Spleen (tissue), 11 donors: ENCODE results near the gene ZNF559. TPM values are rescaled to one million over a fixed set of nuclear protein-coding genes. Genes with fewer than 3 reads are reported as not detected.

Source experiments
- DNase-seq: peaks from one replicate; pipeline ENCODE4 v3.0.0-alpha.2; 2020
- H3K27ac ChIP-seq, 8 donors: fragments of 200-600 bp; sonication (generic) in 7 of 8; 1 replicate in 4 of 8; 2 replicates in 4 of 8; pipeline versions ENCODE4 v1.5.0 to v1.8.0; 2016 to 2021; ENCODE audit warnings: inconsistent platforms in 4 of 8, mild to moderate bottlenecking in 4 of 8, moderate library complexity in 1 of 8
- H3K27me3 ChIP-seq, 7 donors: fragments of 200-600 bp; sonication (generic) in 6 of 7; replicated peaks in 1 of 7; 1 replicate in 4 of 7; 2 replicates in 3 of 7; pipeline versions ENCODE4 v1.5.0 to v1.8.0; 2016 to 2021; ENCODE audit warnings: inconsistent platforms in 3 of 7, mild to moderate bottlenecking in 1 of 7
- H3K36me3 ChIP-seq, 6 donors: fragments of 200-600 bp; sonication (generic) in 5 of 6; 1 replicate in 4 of 6; 2 replicates in 2 of 6; pipeline versions ENCODE4 v1.5.0 to v1.8.0; 2016 to 2021; ENCODE audit warnings: inconsistent platforms in 2 of 6
- H3K4me1 ChIP-seq, 6 donors: fragments of 200-600 bp; sonication (generic) in 5 of 6; 1 replicate in 3 of 6; 2 replicates in 3 of 6; pipeline versions ENCODE4 v1.5.0 to v1.8.0; 2016 to 2021; ENCODE audit warnings: inconsistent platforms in 3 of 6
- H3K4me3 ChIP-seq, 8 donors: fragments of 200-600 bp; sonication (generic) in 7 of 8; 1 replicate in 4 of 8; 2 replicates in 4 of 8; pipeline versions ENCODE4 v1.5.0 to v1.8.0; 2016 to 2021; ENCODE audit warnings: inconsistent platforms in 4 of 8, mild to moderate bottlenecking in 4 of 8, moderate library complexity in 2 of 8
- H3K9me3 ChIP-seq, 8 donors: fragments of 200-600 bp; sonication (generic) in 7 of 8; 1 replicate in 4 of 8; 2 replicates in 4 of 8; pipeline versions ENCODE4 v1.5.0 to v1.8.0; 2016 to 2021; ENCODE audit warnings: inconsistent platforms in 4 of 8
- CTCF ChIP-seq, 11 experiments: fragments of 200-600 bp in 7 of 11; fragments of 450-650 bp in 4 of 11; sonication (generic) in 4 of 11; IDR thresholded peaks in 8 of 11; conservative IDR thresholded peaks in 3 of 11; 1 replicate in 7 of 11; 2 replicates in 4 of 11; pipeline versions ENCODE4 v1.4.0 to v1.8.0; 2016 to 2021; ENCODE audit warnings: antibody characterized with exemption in 11 of 11, inconsistent platforms in 4 of 11, mild to moderate bottlenecking in 1 of 11
- POLR2A ChIP-seq, 3 donors: fragments of 450-650 bp; IDR thresholded peaks; one replicate each; pipeline ENCODE4 v1.5.1; 2017; ENCODE audit warnings: antibody characterized with exemption in 3 of 3, mild to moderate bottlenecking in 1 of 3
- POLR2AphosphoS5 ChIP-seq, 3 donors: sonication (generic); formaldehyde crosslinking; IDR thresholded peaks; one replicate each; pipeline ENCODE4 v1.5.1; 2017; ENCODE audit warnings: antibody characterized with exemption in 3 of 3
- WGBS, 5 donors: extraction: QIAGEN DNeasy Blood & Tissue Kit in 3 of 5; methylation state at CpG; one replicate each; pipeline versions ENCODE4 v1.1.5 to v1.1.7; 2013 to 2018; 5-methylcytosine and 5-hydroxymethylcytosine counted together
- intact Hi-C: fragments of 100-400 bp; cut with DNase I; formaldehyde crosslinking; loops from one replicate; pipeline ENCODE4 v1.15.0; 2023; ENCODE audit warnings: low total_unique reads
- polyA plus RNA-seq, 3 donors: library from polyadenylated mRNA; stranded (reverse); fragments of 200-250 nt; gene quantifications; one replicate each; pipeline ENCODE4 v1.2.1, GENCODE V29; 2013
- total RNA-seq, 7 donors: library from RNA; depleted of rRNA in 3 of 7; stranded (reverse); fragments of >200 nt in 3 of 7; fragmentation: NEBNext Ultra II Directional in 4 of 7; extraction: Animal tissue kit (Norgen Biotek cat#: 25700) in 4 of 7; gene quantifications; one replicate each; pipeline versions ENCODE4 v1.1.0 to v1.2.1, GENCODE V29; 2016 to 2021
- donor health status: healthy with polysubstance abuse.
- donor health status: DM: no; HTN: no; CAD: no; lungs with moderate emphysema.
- donor health status: DM: no; HTN: no; CAD: no.
- donor health status: Bipolar disorder and iron deficiency.
- donor health status: healthy.
- donor health status: DM: no; HTN: no; CAD: no.
- donor health status: DM: yes; HTN: yes; CAD: no.

Gene ZNF559
- total and polyA plus RNA-seq, 10 donors: 25.9 to 40.1 (median 28.1) TPM

GRCh38 chr19:9296336-9296735 is 27.6 kb upstream of the ZNF559 start:
- intact Hi-C loops: no loop called here
- TF ChIP-seq POLR2AphosphoS5 (IDR thresholded peaks at IDR 0.05) (no peak), CTCF (IDR thresholded peaks at IDR 0.05 in 8 of 11, conservative IDR thresholded peaks at IDR 0.05 in 3 of 11) (no peak)
- peak overlapping the region in 1 of 8 donors; percentile 26 for H3K4me3 ChIP-seq

GRCh38 chr19:9306443-9306842 is 17.5 kb upstream of the ZNF559 start:
- H3K4me3 ChIP-seq: no peak overlapping the region
- peaks cover 9 to 33% (median 25%) of the 10 kb centered on the region in 6 donors for H3K4me1 ChIP-seq
- intact Hi-C loops: loop anchor here (10.0 kb wide), 1 partner anchor 128 kb away; the partner anchor contains the start of gene ZNF266
- no peak for DNase-seq
- no peak overlapping the region for H3K27ac ChIP-seq
- peaks cover 17 to 57% (median 37%) of the 10 kb centered on the region in 6 donors for H3K36me3 ChIP-seq
- TF ChIP-seq CTCF (IDR thresholded peaks at IDR 0.05 in 8 of 11, conservative IDR thresholded peaks at IDR 0.05 in 3 of 11): no peak
- no peak for TF ChIP-seq POLR2AphosphoS5 (IDR thresholded peaks at IDR 0.05)
- no peaks in the 10 kb centered on the region for H3K27me3 ChIP-seq
- WGBS, 5 donors: 89 to 100% (median 96%) methylated on average over 1 of the region's 1 CpG
- H3K9me3 ChIP-seq: peaks cover 0 to 68% (median 54%) of the 10 kb centered on the region in 8 donors

More at GRCh38 chr19:9296336-9296735, 27.6 kb upstream of the ZNF559 start:
- Histone ChIP-seq H3K36me3 (peaks cover 43 to 100% (median 84%) of the 10 kb centered on the region in 6 donors), H3K27ac (no peak overlapping the region), H3K9me3 (peaks cover 64 to 100% (median 100%) of the 10 kb centered on the region in 8 donors), H3K27me3 (no peaks in the 10 kb centered on the region), H3K4me1 (no peaks in the 10 kb centered on the region)
- no peak for DNase-seq
- 96 to 98% (median 98%) methylated on average over 2 of the region's 2 CpGs for WGBS, 5 donors

GRCh38 chr19:9308091-9308770 is 15.7 kb upstream of the ZNF559 start:
- DNase-seq: no peak
- H3K4me1 ChIP-seq: peaks cover 9 to 35% (median 25%) of the 10 kb centered on the region in 6 donors
- TF ChIP-seq POLR2AphosphoS5 (IDR thresholded peaks at IDR 0.05) (no peak), CTCF (IDR thresholded peaks at IDR 0.05 in 8 of 11, conservative IDR thresholded peaks at IDR 0.05 in 3 of 11) (no peak), POLR2A (IDR thresholded peaks at IDR 0.05) (no peak)
- 70 to 78% (median 76%) methylated on average over 10 of the region's 10 CpGs for WGBS, 5 donors
- H3K9me3 ChIP-seq: peaks cover 0 to 64% (median 41%) of the 10 kb centered on the region in 8 donors
- H3K27ac ChIP-seq: no peak overlapping the region
- no peaks in the 10 kb centered on the region for H3K27me3 ChIP-seq
- H3K4me3 ChIP-seq: peak overlapping the region in 7 of 8 donors; percentile 63 to 88 (median 72)
- intact Hi-C loops: loop anchor here (10.0 kb wide), 1 partner anchor 127 kb away; the partner anchor contains the start of gene ZNF266
- H3K36me3 ChIP-seq: peaks cover 14 to 39% (median 19%) of the 10 kb centered on the region in 6 donors
